K562 (cell line): Measurements from ENCODE around the gene GAPVD1. TPM values are rescaled to one million over a fixed set of nuclear protein-coding genes. Genes with fewer than 3 reads are reported as not detected.

ENCODE experiments used
- HNRNPLL ChIP-seq: fragments of 200-400 bp; formaldehyde crosslinking; IDR thresholded peaks from 2 replicates; pipeline ENCODE4 v1.6.1; 2017; ENCODE audit warnings: low read length, low read depth, mild to moderate bottlenecking; ENCODE audit not compliant: poor library complexity, severe bottlenecking
- KLF13 ChIP-seq: fragments of 450-650 bp; IDR thresholded peaks from 2 replicates; pipeline ENCODE4 v1.6.1; 2016; ENCODE audit warnings: missing genetic modification characterization, low read depth, mild to moderate bottlenecking, missing compliant biosample characterization, moderate library complexity, borderline replicate concordance
- NR2C1 ChIP-seq, 2 experiments: fragments of 450-650 bp; IDR thresholded peaks; 2 replicates each; pipeline ENCODE4 v1.6.1; 2017; ENCODE audit warnings: mild to moderate bottlenecking in 2 of 2, antibody characterized with exemption in 1 of 2, inconsistent platforms in 1 of 2, missing compliant biosample characterization in 1 of 2, missing genetic modification characterization in 1 of 2
- RB1 ChIP-seq: fragments of 450-650 bp; IDR thresholded peaks from 2 replicates; pipeline ENCODE4 v1.6.1; 2017; ENCODE audit warnings: low read depth, mild to moderate bottlenecking
- RBM22 ChIP-seq: fragments of 200-400 bp; formaldehyde crosslinking; IDR thresholded peaks from 2 replicates; pipeline ENCODE4 v1.6.1; 2018; ENCODE audit warnings: low read length, low read depth; ENCODE audit not compliant: poor library complexity, severe bottlenecking
- RFX7 ChIP-seq: fragments of 250-450 bp; sonication (Bioruptor Pico); IDR thresholded peaks from 2 replicates; pipeline ENCODE4 v1.5.1; 2021; ENCODE audit warnings: mild to moderate bottlenecking
- ZNF311 ChIP-seq: fragments of 250-450 bp; sonication (Bioruptor Pico); IDR thresholded peaks from 2 replicates; pipeline ENCODE4 v1.4.0; 2020; ENCODE audit warnings: mild to moderate bottlenecking, moderate library complexity
- polyA plus RNA-seq, 8 experiments: library from polyadenylated mRNA; depleted of rRNA in 4 of 8; stranded (reverse) in 5 of 8; unstranded in 3 of 8; fragments of >200 nt; fragmentation: Nextera tagmentation in 2 of 8; fragmentation: Illumina TruSeq in 1 of 8; extraction: Ambion mirVana in 2 of 8; extraction: Trizol in 1 of 8; gene quantifications; 2 replicates each; pipeline versions ENCODE4 v1.2.1 to v1.2.3, GENCODE V29; 2011 to 2014; ENCODE audit warnings: inconsistent platforms in 1 of 8, missing spikeins in 1 of 8
- total RNA-seq, 7 experiments: library from RNA; depleted of rRNA in 6 of 7; stranded (reverse); fragments of >200 nt in 6 of 7; fragmentation: Illumina TruSeq in 2 of 7; extraction: Trizol in 2 of 7; gene quantifications; 2 replicates each; pipeline versions ENCODE4 v1.2.1 to v1.2.3, GENCODE V29; 2011 to 2021; ENCODE audit warnings: low replicate concordance in 1 of 7
- TF ChIP-seq, protein P1 (sequence below), 2 experiments: fragments of 450-650 bp; IDR thresholded peaks; 2 replicates each; pipeline ENCODE4 v1.6.1; 2018; ENCODE audit warnings: mild to moderate bottlenecking in 2 of 2, low read depth in 1 of 2; ENCODE audit not compliant: partially characterized antibody in 2 of 2
- TF ChIP-seq, protein P2 (sequence below), 2 experiments: fragments of 450-650 bp; IDR thresholded peaks; 2 replicates each; pipeline ENCODE4 v1.6.1; 2016; ENCODE audit warnings: mild to moderate bottlenecking in 2 of 2, borderline replicate concordance in 1 of 2, low read depth in 1 of 2, moderate library complexity in 1 of 2

GAPVD1 gene
- total and polyA plus RNA-seq, 9 of the 15 experiments (the other 6 are each of a cell fraction or from before 2014, with no cell fraction given) = 9.5 to 66.1 (median 45.5) TPM

DNA sequence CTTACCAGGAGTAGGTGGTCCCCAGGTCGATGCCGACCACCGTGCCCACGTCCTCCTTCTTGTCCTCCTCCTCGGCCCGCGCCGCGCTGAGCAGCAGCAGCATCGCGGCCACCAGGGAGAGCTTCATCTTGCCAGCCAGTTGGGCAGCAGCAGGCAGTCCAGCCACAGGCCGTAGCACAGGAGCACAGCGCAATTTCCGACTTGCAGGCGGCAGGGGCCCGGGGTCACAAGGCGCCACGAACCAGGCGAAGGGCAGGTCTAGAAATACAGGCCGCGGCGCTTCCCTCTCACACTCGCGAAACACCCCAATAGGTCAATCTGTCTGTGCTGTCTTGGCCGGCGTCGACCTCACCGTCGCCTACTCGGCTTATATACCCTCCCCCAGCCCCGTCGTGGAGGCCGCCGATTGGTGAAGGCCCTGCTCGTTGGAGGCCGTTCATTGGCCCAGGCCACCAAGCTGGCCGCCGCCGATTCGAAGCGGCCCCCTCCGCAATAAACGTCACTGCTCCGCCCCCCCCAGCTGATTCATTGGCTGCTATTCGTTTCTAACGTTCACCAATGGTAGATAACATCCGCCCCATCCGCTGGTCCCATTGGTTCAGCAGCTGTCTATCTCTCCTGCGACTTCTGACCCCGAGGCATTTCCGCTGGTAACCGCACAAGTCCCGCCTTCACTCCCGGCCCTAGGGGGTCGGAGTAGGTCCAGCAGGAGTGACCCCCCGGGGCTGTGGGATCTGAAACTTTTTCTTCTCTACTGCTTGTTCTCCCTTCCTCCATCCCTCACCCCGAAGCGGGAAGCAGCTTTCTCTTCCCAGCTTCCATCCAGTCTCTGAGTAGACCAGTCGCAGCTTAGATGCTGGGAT lies 20.4 kb upstream of the GAPVD1 start, which contains the start of gene HSPA5 (continued):
- TF ChIP-seq, protein P1, sequence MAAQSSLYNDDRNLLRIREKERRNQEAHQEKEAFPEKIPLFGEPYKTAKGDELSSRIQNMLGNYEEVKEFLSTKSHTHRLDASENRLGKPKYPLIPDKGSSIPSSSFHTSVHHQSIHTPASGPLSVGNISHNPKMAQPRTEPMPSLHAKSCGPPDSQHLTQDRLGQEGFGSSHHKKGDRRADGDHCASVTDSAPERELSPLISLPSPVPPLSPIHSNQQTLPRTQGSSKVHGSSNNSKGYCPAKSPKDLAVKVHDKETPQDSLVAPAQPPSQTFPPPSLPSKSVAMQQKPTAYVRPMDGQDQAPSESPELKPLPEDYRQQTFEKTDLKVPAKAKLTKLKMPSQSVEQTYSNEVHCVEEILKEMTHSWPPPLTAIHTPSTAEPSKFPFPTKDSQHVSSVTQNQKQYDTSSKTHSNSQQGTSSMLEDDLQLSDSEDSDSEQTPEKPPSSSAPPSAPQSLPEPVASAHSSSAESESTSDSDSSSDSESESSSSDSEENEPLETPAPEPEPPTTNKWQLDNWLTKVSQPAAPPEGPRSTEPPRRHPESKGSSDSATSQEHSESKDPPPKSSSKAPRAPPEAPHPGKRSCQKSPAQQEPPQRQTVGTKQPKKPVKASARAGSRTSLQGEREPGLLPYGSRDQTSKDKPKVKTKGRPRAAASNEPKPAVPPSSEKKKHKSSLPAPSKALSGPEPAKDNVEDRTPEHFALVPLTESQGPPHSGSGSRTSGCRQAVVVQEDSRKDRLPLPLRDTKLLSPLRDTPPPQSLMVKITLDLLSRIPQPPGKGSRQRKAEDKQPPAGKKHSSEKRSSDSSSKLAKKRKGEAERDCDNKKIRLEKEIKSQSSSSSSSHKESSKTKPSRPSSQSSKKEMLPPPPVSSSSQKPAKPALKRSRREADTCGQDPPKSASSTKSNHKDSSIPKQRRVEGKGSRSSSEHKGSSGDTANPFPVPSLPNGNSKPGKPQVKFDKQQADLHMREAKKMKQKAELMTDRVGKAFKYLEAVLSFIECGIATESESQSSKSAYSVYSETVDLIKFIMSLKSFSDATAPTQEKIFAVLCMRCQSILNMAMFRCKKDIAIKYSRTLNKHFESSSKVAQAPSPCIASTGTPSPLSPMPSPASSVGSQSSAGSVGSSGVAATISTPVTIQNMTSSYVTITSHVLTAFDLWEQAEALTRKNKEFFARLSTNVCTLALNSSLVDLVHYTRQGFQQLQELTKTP (IDR thresholded peaks at IDR 0.05; ENCODE audit: low read depth in 1 of 2, partially characterized antibody in 2 of 2) = no peak
- TF ChIP-seq ZNF311 (CRISPR knock-in tag) (no peak), KLF13 (tag) (peak; percentile 79; the same call in 1 of the 2 replicates), NR2C1 (IDR thresholded peaks at IDR 0.05) (no peak), NR2C1 (tag; IDR thresholded peaks at IDR 0.05) (peak; percentile 97), HNRNPLL (peak; percentile 88), RFX7 (CRISPR knock-in tag) (no peak), RB1 (no peak), RBM22 (peak; percentile 100)
- TF ChIP-seq, protein P2, sequence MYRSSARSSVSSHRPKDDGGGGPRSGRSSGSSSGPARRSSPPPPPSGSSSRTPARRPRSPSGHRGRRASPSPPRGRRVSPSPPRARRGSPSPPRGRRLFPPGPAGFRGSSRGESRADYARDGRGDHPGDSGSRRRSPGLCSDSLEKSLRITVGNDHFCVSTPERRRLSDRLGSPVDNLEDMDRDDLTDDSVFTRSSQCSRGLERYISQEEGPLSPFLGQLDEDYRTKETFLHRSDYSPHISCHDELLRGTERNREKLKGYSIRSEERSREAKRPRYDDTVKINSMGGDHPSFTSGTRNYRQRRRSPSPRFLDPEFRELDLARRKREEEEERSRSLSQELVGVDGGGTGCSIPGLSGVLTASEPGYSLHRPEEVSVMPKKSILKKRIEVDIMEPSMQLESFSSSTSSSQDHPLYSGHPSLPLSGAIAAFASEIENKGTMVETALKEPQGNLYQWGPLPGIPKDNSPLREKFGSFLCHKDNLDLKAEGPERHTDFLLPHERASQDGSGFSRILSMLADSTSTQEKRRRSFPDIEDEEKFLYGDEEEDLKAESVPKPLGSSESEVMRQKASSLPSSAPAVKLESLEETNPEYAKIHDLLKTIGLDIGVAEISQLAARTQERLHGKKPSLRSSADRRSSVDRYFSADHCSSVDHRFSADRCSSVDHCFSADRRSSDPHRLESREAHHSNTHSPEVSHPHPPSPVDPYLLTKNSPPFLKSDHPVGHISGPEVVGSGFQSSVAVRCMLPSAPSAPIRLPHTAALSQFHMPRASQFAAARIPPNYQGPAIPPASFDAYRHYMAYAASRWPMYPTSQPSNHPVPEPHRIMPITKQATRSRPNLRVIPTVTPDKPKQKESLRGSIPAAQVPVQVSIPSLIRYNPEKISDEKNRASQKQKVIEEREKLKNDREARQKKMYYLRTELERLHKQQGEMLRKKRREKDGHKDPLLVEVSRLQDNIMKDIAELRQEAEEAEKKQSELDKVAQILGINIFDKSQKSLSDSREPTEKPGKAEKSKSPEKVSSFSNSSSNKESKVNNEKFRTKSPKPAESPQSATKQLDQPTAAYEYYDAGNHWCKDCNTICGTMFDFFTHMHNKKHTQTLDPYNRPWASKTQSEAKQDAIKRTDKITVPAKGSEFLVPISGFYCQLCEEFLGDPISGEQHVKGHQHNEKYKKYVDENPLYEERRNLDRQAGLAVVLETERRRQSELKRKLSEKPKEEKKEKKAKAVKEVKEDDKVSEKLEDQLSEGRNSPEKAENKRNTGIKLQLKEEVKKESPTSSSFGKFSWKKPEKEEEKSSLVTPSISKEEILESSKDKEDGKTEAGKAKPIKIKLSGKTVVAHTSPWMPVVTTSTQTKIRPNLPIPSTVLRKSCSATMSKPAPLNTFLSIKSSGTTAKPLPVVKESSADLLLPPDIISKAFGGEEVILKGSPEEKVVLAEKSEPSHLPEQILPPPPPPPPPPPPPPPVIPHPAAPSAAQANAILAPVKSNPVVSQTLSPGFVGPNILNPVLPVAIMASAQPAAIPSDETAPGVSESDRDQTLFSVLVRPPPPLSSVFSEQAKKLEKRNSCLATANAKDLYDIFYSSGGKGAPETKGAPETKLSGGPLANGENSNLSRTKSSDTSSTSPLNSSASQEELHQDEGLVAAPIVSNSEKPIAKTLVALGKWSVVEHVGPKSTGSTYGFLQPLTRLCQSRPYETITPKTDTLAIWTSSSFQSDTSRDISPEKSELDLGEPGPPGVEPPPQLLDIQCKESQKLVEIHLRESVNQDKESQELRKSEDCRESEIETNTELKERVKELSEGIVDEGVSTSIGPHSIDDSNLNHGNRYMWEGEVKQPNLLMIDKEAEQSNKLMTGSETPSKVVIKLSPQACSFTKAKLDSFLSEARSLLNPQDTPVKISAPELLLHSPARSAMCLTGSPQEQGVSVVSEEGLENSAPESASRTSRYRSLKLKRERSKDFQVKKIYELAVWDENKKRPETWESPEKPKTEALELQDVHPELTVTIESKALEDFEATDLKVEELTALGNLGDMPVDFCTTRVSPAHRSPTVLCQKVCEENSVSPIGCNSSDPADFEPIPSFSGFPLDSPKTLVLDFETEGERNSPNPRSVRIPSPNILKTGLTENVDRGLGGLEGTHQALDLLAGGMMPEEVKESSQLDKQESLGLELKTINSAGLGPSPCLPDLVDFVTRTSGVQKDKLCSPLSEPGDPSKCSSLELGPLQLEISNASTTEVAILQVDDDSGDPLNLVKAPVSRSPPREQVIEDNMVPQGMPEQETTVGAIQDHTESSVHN (IDR thresholded peaks at IDR 0.05; ENCODE audit: borderline replicate concordance in 1 of 2, low read depth in 1 of 2) = no peak
